NCI-H2081 treated with DMSO at 0.1 percent for 48 hours (cell line): ENCODE results near the gene P2RY2.
"Not testable (repeated sequence)": the region's sequence is repeated elsewhere in the genome, so short reads cannot be mapped to it uniquely, and the experiment has no call there.

Experiments used
- DNase-seq: peaks from one replicate; lab custom pipeline; 2025; lab: John Stamatoyannopoulos, UW

P2RY2 gene

DNA sequence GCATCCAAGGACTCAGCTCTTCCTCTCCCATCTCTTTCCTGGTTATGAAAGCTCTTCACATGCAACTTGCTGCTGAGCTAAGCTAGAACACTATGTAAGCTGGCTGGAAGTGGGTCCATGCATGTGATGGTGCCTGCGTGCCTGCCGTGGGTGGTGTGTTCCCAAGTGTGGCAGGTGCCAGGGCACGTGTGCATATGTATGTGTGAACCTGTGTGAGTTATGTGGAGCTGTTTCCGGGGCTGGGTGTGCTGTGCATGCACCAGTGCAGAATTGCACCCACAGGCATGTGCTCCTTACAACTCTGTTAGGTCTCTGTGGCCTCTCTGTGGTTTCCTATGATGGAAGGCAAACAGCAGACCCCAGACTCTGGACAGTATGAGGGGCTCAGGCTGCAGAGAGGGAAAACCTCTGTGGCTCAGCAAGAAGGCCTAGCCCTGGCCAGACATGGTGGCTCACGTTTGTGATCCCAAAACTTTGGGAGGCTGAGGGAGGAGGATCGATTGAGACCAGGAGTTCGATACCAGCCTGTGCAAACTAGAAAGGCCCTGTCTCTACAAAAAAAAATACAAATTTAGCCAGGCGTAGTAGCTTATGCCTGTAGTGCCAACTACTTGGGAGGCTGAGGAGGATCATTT is 49.9 kb downstream of the P2RY2 start:
- no peak for DNase-seq

DNA sequence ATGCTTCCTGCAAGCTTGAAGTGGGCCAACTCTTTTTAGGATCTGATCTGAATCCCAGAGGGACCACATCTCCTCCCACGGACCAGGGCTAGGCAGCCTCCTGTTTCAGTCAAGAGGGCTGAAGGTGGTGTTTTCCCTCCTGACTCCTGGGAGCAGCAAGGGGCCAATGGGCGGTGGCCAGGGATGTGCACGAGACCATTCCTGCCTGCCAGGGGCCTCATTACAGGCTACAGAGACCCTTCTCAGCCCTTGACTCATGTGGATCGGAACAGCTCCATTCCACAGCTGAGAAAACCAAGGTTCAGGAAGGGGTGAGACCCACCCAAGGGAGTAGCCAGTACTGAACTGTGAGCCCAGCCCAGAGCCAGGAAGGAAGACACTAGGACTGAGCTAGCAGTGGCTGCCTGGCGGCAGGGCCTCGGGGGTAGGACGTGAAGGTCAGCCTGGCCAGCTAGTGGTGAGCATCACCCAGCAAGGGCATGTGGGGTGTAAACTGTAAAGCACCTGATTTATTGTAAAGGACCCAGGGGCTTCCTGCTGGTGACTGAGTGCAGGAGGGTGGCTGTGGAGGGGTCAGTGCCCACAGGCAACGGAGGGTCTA is 50.7 kb downstream of the P2RY2 start:
- DNase-seq, result no peak

DNA sequence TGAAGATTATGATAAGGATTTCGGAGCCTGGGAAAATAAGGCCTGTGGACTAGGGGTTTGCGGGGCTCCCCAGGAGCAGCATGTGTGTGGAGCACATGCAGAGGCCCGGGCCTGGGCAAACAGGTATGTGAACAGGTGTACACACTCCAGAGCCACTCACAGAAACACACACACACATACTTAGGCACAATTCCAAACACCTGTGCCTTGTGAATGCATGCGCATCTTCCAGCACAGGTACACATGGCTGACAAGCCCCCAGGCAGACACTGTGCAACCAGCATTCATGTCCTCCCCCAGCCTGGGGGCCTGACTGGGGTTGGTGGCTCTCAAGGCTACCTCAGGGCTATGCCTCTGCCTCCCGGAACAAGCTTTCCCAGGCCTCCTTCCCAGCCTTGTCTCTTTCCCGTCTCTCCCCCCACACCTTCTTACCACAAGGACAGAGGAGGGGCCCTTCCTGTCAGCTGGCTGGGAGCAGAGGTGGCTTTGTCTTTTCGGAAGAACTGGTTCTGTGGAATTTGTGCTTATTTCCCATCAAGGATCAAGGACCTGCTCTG is 51.5 kb downstream of the P2RY2 start:
- DNase-seq, result no peak

DNA sequence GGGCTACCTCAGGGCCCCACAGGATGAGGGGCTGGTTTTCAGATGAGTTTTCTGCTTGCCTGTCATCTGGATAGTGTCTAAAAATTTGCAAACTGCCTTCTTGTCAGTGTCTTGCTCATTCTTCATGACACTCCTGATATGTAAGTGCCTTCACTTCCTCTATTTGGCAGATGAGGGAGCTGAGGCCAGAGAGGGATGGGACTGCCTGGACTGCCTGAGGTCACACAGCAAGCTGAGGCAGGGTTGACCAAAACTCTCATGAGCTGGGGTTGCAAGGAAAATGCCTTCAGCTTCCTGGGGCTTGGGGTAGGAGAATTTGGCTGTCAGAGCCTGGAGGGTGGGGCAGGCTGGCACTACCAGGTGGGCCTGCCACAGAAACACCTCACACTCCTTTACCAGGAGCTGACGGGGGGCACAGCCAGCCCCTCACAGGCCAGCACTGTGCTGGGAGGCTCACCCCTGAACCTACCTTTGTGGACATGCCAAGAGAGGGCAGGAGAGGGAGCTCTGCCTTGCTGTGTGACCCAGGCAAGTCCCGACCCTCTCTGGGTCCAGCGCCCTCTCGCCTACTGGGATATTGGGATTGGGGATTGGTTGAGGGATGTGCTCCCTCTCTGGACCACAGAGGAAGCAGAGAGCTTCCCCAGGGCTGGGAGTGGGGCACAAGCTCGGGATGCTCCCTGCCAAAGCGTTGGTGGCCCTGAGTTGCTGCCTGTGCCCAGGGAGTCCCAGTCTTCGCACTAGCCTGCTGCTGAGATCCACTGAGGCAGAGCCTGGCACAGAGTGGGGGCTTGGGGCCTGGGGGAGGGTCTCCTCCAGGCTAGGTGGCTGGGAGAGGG is 52.2 kb downstream of the P2RY2 start:
- DNase-seq, result no peak

DNA sequence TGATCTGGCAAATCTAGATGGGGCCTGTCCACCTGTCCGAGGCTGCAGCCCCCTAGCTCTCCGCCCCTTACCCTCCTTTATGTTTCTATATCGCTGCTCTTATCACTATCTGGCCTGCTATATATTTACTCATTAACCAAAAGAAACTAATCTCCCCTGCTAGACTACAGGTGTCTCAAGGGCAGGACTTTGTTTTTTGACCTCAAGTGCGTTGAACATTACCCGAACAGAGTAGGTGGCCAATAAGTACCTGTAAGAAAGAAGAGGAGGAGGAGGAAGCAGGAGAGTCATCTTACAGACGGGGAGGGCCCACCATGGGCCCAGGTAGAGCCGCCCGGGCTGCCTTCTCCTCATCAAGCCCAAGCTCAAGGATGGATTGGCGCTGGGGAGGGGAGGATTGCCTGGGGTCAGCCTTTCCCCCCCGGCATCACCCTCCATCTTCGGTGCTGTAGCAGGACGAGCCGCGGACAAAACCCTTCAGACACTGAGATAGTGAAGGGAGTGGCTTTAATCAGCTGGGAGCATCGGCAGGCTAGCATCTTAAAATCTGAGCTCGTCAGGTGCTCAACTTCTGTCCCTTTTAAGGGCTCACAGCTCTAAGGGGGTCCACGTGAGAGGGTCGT is 52.9 kb downstream of the P2RY2 start:
- no peak for DNase-seq

DNA sequence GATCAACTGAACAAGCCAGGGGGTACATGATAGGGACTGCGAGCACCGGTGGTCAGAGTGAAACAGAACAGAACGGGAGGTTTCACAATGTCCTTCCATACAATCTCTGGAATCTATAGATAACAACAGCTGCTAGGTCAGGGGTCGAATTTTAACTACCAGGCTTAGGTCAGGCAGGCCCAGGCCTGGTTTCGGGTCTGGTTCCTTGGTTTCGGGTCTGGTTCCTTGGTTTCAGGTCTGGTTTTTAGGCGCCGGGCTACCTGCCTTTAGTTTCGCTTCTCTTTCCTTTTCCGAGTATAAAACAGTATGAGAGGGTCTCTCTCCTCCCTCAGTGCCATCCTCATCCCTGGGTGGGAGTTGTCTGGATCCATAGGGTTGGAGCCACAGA is 53.4 kb downstream of the P2RY2 start:
- DNase-seq, result not testable (repeated sequence)

DNA sequence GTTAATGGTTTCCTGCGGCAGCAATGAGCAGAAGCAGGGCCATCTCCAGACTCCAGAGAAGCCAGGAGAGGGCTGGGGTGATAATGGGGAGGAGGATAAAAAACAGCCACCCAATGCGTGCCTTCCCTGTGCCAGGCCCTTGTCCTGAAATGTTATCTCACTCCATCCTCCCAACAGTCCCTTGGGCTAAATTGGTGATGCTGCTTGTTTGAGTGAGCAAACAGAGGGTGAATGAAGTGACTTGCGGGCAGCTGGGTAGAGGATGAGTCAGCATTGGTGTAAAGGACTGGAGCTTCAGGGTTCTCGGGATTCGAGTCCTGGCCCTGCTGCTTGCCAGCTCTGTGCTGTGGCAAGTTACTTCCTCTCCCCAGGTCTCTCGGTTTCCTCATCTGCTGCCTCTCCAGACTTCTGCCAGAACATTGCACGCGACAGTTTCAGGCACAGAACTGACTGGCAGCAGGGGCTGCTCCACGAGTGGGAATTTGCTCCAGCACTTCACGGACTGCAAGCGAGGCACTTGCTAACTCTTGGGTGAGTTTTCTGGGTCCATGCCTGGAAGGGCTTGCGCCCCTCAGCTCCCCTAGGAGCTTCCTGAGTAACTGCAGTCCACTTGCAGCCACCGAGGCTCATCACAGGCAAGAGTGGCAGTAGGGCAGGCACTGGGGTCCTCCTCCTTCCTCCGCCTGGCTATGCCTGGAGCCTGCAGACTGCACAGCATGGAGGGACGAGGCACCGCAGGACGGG is 54.0 kb downstream of the P2RY2 start, which contains the start of gene P2RY6:
Gene P2RY6 (plus strand): TSS at position 403 of the 744 bp plus-strand sequence. CDS start 24,181 bp downstream, outside the sequence.
- DNase-seq, result no peak

DNA sequence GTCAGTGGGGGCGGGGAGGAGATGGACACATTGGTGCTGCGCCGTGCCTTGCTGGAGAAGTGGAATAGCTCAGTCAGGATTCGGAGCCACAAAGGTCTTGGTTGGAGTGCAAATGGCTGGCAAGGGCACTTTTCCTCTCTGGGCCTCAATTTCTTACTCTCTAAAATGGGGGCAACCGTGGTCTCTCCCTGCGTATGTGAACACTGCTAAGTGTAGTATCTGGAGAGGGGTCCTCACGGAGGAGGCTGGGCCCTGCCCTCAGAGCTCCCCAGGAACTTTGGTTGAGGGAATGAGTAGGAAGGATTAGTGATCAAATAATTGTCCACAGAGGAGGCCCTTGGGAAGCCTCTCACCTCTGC is 54.6 kb downstream of the P2RY2 start:
- no peak for DNase-seq

DNA sequence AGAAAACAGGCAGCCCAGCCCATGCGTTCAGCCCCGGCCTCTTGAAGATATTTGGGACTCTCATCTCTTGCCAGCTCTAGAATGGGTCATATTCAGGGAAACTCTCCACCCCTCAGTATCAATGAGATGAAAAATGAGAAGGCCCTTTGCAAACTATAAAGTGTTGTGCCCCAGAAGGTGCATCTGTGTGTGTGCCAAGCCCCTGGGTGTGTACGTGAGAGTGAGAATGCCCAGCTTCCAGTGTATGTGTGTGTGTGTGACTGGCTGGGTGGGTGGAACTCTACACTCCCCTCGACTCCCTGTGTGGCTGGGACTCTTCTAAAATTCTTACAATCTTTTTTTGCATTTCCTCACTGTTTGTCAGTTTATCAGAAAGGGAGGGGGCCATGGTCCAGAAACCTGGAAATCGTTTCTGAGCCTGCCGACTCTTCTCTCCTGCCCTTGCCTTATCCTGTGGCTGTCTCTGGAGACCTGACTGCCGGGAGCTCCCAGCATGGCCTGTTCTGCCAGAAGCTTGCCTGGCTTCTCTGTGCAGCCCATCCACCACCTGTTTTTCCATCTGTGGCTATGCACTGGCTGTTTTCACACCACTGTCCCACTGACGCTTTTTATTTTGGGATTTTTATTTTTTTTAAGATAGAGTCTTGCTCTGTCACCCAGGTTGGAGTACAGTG is 55.3 kb downstream of the P2RY2 start:
- DNase-seq, result no peak

DNA sequence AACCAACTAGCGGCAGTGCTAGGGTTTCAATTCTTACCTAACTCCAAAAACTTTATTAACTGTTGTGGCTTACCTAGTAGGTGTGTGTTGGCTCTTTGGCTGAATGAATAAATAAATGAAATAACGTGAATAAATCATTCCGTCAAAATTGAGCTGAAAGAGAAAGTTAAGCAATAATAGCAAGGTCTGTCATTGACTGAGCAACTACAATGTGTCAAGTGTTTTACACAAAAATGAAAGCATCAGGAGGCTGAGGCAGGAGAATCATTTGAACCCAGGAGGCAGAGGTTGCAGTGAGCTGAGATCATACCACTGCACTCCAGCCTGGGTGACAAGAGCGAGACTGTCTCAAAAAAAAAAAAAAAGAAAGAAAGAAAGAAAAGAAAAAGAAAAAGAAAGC is 56.1 kb downstream of the P2RY2 start:
- DNase-seq, result not testable (repeated sequence)

DNA sequence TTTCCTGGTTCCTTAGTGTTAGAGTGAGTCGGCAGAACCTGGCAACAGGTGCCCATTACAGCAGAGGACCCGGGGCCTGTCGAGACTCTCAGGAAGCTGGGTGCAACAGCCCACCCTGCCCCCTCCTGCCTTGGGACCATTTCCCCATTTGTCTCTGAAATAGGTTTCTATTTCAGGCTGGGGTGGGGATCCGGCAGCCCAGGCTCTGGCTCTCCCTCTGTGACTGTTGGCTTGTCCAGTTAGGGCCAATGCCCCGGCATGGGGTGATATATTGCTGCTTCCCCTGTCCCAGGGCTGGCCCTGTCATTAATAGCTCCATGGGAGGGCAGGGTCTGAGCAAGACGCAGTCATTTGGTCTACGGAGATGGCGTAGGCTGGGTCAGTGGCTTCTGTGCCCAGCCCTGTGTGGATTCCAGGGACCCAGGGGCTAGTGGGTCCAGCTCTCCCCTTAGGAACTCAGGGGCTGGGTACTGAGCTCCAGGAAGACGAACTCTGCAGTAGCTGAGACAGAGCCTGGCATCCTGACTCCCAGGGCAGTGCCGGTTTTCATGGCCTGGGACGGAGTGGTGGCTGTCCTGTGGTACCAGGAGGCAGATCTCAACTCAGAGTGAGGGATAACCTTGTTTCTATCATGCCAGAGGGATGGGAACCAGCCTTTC is 56.8 kb downstream of the P2RY2 start:
- DNase-seq, result no peak

DNA sequence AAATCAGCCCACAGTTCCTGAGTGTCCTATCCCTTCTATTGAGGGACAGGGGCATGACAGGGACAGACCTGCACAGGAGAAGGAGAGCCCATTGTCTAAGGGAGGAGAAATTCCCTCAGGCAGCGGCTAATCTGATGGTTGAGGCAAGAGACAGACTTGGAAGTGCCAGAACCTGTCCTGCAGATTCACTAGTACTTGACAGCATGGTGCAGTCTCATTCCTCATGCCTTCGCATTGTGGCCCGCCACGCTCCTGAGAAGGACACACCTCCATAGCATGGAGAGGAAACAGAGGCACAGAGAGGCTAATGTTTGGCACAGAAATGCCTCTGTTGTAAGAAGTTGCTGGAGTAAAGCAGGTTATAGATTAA is 57.3 kb downstream of the P2RY2 start:
- DNase-seq, result no peak

DNA sequence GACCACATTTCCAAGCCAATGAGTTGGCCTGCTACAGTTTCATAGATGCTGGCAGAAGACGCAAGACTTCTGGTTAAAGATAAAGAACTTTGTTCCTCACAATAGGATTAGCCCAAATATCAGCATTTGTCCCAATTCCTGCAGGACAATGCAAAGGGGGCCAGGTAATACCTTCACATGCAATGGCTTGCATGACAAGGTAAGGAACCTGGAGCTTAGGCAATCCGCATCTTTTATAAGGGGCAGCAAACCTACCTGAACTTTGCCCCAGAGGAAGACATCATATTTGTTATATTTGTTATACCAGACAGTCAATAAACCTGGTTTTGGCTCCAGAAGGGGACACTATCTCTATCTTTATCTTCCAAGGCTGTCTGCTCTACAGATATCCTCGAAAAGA is 59.4 kb downstream of the P2RY2 start:
- DNase-seq, result no peak

DNA sequence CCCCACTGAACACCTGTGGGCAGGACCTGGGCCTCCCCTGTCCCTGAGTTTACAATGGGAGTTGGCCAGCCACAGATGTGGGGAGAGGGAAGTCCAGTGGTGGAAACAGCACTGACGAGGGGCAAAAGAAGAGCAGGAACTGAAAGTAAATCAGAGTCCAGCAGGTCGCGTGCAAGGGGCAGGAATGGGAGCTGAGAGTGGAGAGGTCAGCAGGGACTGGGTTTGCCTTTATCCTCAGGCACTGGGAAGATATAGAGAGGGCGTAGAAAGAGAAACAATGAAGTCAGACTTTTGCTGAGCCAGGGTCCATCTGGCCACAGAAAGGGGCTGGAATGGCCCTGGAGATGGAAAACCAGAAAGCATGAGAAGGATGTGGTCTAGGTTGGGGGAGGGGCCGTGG is 62.5 kb downstream of the P2RY2 start:
- DNase-seq, result no peak

DNA sequence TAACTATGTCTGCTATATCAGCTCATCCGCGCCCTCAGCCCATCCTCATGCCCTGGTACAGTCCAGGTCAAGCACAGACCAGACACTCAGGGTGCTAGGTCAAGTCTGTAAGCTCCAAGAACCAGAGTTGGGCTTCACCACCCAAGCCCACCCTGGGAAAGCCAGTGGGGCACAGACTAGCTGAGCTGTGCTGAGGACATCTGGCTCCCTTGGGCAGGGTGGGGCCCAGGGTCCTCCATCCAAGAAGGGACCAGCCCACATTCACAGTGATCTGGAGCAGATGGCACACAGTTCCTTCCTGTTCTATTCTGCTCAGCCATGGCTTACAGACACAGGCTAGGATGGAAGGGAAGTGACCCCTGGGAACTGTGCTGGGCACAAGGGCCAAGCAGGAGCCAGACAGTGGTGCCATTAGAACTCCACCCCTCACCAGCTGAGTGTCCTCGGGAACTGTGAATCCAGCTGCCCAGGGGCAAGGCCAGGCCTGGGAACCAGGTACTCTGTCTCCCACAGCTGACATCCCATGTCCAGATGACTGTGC is 63.2 kb downstream of the P2RY2 start:
- DNase-seq, result no peak

DNA sequence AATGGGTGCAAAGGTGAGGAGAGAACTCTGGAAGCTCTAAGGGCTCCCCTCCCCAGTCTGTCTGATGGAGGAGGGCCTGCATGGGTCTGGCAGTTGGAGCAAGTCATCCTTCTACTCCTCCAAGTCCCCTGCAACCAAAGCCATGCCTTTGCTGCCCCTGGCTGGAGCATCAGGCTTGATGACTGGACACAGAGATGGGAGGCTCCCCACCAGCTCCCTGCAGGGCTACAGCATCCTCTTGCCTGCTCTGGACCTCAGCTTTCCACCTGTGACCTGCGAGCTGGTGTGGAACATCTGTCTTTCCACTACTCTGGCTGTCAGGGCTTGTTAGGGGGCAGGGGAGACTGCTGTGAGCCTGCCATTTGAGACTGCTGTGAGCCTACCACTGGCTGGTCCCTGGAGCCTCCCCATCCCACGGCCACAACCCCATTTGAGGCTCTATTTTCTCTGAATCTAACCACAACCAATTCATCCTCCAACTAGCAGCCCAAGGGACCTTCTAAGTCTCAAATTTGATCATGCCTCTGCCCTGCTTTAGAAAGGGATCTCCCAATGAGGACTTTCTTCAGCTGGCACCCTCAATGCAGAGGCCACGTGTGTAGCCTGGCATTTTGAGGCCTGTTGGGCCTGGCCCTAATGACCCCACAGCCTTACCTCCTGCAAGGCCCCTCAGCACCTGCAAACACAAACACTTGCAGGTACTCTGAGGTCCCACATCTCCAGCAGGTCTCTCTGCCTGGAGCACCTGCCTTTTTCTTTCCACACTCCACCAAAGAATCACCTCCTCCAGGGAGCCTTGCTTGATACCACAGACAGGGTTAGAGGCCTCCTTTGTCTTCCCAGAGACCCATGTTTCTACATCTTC is 63.9 kb downstream of the P2RY2 start:
- no peak for DNase-seq

DNA sequence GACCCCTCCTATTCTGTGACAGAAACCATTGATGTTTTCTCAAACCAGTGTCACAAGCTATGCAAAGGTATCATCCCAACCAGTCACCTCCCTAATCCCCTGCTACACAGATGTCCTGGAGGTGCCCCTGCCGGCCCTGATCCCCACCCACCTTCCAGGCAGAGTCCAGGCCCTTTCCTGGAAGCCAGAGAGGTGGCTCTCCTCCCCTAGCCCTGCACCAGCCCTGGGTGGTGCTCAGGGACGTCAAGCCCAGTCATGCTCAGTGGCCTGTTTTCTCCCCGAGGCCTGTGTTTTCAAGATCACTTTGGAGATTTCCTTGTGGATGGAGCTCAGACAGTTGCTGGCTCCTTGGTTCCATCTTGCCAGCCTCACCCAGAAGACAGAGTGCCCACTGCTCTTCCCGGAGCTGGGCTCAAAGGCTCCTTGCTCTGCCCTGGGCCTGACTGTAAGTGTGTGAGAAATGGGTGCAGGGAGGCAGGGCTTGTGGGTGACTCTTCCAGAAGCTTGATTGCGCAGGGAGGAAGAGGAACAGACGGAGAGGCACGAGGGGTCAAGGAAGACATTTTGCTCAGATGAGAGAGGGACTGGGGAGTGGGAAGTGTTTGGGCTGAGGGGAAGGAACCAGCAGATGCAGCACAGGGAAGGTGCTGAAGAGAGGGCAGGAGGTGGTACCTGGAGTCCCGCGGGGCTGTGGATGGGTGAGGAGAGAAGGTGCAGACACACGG is 65.4 kb downstream of the P2RY2 start:
- no peak for DNase-seq

DNA sequence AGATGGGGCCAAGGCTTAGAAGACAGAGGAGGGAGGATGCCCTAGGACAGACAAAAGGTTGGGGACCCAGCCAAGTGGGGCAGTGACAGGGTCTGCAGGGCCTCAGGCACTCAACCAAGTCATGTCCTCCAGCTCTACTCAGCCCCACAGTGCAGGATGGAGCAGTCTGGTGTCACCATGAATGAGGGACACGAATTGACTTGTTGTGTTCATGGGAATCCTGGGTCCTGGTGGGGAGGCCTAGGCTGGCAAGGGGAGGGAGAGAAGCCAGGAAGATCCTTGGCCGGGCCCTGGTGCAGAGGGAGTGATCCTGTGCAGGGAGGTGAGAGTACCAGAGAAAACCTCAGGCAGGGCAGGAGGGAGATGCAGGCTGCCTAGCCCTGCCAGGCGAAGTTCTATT is 66.0 kb downstream of the P2RY2 start:
- DNase-seq, result no peak

DNA sequence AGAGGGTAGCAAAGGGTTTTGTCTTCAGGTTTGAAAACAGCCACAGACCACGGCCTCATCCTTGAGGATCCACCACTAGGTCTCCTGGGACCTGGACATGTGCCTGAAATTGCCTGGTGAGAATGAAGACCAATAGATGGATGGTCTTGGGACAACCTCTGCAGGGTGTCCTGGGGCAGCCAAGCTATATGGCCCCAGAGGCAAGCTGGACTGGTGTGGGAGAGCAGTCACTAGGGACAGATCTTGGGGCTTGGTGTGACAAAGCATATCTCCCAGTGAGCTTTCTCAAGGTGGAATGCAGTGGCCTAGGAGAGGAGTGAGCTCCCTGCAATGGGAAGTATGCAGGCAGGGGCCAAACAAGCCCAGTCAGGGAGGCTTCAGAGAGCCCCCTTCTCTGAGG is 67.6 kb downstream of the P2RY2 start:
- DNase-seq, result no peak
